Femur (tissue), 1 donor: Measurements from ENCODE around the gene CDH23.

Experiments used
- DNase-seq: peaks from one replicate; pipeline ENCODE4 v3.0.0-alpha.2; 2017

The CDH23 gene

DNA sequence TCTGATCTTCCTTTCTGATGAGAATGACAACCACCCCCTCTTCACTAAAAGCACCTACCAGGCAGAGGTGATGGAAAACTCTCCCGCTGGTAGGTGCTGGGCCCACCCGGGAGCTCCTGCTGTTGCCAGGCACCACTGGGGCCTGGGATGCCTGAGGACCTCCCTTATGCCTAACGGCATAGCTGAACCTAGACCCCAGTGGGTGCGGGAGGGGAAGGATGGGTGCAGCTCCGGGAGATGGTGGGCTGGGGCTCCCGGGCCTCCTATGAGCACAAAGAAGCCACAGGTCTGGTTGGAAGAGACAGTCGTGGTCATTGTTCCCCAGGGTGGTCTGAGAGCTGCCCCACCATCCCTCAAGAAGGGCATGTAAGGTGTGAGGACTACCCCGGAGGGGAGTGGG is 392.2 kb downstream of the CDH23 start:
- no peak for DNase-seq

GRCh38 chr10:71789871-71790270 is 393.2 kb downstream of the CDH23 start:
- DNase-seq: no peak

DNA sequence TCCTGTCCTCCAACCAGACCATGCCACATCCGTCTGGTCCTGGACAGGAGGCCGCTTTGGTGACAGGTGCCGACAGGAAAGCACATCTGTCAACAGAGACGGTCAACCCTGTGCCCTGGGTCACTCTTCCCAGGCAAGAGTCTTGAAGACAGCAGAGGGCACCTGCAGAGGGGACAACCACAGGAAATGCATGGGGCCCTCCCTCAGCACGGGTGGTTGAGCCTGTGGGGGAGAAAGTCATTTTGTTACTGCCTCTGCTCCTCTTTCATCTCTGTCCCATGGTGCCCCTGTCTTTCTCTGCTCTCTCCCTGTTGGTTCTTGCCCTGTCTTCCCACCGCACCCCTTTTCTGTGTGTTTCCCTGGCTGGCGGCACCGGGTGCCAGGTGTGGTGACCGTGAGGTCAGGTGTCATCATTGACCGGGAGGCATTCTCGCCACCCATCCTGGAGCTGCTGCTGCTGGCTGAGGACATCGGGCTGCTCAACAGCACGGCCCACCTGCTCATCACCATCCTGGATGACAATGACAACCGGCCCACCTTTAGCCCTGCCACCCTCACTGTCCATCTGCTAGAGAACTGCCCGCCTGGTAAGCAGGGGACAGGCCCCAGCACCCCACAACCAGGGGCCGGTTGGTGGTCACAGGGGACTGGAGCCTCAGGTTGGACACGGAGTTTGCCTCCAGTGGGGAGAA is 394.2 kb downstream of the CDH23 start:
- no peak for DNase-seq

DNA sequence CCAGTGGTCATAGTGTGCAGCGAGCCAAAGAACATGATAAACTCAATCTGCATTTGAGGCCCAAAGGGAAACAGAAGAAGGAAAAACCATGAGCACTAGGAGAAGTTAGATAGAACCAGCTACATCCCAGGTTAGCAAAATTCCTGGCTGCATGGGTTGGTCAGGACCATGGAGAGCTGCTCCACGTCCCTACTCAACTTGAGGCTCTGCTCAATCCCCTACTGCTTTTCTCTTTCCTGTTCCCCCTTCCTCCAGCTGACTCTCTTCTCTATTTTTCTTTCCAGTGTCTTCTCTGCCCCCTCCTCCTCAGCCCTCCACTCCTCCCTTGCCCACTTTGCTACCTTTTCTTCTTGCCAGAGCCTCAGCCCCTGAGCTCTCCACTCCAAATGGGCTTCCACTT is 398.5 kb downstream of the CDH23 start:
- no peak for DNase-seq

DNA sequence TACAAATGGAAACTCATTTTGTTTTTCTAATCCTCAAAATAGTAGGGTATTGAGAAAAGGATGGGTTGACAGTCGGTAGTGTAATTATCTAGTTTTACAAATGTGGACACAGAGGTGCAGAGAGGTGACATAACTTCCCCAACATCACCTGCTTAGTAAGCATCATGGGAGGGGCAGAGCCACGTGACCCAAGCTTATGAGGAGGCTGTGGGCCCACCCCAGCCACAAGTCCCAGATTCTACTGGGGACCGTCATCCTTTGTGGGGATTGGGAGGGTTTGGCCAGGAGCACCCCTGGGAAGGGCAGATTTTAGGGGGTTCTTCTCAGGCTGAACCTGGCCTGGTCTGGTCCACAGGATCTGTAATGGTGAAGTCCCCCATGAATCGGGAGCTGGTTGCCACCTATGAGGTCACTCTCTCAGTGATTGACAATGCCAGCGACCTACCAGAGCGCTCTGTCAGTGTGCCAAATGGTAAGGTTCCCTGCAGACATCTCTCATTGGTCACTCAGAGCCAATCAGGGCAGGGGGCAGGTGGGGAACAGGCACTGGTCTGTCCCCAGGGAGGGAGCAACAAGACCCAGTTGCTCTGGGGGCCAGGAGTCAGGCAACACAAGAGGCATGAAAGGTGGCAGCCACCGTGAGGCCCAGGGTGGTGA is 400.2 kb downstream of the CDH23 start:
- no peak for DNase-seq

- no peak for DNase-seq
These were observed 401.0 kb downstream of the CDH23 start for GRCh38 chr10:71797533-71798307.

DNA sequence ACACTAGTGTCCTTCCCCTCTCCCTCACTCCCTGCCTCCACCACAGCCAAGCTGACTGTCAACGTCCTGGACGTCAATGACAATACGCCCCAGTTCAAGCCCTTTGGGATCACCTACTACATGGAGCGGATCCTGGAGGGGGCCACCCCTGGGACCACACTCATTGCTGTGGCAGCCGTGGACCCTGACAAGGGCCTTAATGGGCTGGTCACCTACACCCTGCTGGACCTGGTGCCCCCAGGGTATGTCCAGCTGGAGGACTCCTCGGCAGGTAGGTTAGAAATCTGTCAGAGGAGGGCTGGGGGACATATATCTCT is 401.5 kb downstream of the CDH23 start:
- no peak for DNase-seq

DNA sequence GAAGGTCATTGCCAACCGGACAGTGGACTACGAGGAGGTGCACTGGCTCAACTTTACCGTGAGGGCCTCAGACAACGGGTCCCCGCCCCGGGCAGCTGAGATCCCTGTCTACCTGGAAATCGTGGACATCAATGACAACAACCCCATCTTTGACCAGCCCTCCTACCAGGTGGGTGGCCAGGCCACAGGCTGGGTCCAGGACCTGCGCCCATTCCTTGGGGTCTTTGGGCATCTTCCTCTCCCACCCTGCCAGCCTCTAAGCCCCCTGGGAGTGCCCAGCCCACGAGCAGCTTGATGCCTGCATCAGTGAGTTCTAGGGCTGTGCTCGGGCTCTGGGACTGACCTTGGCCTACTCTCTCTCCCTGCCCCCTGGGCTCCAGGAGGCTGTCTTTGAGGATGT is 402.4 kb downstream of the CDH23 start:
- no peak for DNase-seq

DNA sequence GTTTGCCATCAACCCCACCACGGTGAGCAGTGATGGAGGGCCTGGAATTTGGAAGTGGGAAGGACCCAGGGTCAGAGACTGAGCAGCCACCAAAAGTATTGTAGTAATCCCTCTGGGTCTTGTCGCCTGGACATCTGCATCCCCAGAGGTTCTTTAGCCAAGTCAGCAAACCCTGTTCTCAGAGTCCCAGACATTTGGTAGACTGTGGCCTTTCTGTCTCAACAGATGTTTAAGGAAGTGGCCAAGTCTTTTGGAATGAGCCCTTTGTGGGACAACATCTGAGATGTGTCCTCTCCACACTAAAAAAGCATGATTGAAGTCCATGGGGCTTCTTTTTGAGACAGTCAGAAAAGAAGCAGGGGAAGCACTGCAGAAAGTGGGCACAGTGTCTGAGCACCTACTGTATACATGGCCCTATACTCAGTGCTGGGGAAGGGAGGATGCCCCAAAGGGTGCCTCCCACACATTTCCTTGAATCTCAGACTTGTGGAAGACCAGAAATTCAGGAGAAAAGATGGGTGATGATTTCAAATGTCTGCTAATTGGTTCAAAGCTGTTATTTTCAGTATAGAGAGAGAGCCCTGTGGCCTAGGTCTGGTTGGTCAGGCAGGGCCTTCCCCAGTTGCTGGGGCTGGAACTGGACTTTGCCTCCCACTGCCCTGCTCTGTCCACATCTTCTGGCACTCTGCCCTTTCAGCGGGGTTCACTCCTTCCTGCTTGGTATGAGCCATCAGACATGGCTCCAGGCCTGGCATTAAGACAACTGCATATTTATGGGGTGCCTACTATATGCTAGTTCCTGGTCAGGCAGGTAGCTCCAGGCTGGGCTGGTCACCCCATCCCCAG is 403.1 kb downstream of the CDH23 start:
- no peak for DNase-seq

- DNase-seq: no peak
These were observed 404.6 kb downstream of the CDH23 start for GRCh38 chr10:71801361-71801760.

GRCh38 chr10:71802235-71802634 is 405.5 kb downstream of the CDH23 start:
- no peak for DNase-seq

DNA sequence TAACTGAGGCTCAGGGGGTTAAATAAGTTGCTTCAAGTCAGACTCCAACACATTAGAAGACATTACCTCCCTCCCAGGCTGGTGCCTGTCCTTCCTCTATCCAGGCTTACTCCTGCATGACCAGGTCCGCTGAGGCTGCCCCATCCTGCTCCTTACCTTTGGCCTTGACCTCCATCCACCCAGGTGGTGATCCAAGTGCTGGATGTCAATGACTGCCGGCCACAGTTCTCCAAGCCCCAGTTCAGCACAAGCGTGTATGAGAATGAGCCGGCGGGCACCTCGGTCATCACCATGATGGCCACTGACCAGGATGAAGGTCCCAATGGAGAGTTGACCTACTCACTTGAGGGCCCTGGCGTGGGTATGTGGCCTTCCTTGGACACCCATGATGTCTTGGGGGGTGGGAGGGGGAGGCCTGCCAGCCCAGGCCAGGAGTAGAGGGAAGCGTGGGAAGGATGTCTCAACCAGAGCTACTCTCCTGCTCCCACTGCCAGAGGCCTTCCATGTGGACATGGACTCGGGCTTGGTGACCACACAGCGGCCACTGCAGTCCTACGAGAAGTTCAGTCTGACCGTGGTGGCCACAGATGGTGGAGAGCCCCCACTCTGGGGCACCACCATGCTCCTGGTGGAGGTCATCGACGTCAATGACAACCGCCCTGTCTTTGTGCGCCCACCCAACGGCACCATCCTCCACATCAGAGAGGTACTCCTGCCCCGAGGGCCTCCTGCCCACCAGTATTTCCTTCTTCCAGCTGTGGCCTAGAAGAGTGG is 406.2 kb downstream of the CDH23 start:
- no peak for DNase-seq

DNA sequence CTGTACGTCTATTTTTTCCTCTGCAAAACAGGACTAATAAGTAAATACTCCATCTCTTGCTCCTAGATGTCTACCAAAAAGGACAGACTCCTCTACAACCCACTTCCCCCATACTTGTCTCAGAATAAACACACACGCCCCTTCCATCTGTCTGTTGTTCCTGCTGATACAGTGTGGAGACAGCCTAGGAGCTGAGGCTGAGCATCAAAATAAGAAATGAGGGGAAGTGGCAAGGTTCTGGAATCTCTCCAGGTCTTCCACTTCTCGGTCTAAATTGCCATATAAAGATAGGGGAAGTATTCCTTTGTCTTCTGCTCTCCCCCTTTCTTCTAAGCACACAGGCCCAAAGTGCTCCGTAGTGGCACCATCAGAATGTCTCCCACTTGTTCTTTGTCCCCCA is 407.4 kb downstream of the CDH23 start:
- no peak for DNase-seq

- peak; percentile 59 for DNase-seq
These were observed 409.3 kb downstream of the CDH23 start for GRCh38 chr10:71805776-71806703.

DNA sequence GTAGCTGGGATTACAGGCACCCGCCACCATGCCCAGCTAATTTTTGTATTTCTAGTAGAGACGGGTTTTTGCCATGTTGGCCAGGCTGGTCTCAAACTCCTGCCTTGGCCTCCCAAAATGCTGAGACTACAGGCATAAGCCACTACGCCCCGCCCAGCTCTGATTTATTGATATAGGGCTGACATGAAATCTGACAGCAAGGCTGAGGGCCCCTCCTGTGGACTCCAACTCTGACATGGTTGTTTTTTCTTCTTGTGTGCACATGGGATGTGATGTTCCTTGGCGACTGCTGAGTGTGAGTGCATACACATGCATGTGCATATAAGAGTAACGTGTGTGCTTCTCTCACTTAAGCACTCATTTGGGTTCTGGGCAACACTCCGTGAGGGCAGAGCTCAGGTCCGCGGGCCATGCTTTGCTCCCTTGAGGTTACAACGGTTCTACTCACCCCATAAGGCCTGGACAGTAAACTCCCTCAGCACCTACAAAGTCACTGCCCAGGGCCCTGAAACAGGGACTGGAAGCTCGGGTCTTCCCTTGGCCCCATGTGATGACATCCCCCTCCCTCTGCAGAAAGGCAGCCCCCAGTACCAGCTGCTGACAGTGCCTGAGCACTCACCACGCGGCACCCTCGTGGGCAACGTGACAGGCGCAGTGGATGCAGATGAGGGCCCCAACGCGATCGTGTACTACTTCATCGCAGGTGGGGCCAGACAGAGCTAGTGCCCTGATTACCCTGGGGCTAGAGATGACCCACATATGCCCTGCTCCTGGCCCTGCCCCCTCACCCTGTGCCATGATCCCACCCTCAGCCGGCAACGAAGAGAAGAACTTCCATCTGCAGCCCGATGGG is 410.2 kb downstream of the CDH23 start:
- DNase-seq: no peak

DNA sequence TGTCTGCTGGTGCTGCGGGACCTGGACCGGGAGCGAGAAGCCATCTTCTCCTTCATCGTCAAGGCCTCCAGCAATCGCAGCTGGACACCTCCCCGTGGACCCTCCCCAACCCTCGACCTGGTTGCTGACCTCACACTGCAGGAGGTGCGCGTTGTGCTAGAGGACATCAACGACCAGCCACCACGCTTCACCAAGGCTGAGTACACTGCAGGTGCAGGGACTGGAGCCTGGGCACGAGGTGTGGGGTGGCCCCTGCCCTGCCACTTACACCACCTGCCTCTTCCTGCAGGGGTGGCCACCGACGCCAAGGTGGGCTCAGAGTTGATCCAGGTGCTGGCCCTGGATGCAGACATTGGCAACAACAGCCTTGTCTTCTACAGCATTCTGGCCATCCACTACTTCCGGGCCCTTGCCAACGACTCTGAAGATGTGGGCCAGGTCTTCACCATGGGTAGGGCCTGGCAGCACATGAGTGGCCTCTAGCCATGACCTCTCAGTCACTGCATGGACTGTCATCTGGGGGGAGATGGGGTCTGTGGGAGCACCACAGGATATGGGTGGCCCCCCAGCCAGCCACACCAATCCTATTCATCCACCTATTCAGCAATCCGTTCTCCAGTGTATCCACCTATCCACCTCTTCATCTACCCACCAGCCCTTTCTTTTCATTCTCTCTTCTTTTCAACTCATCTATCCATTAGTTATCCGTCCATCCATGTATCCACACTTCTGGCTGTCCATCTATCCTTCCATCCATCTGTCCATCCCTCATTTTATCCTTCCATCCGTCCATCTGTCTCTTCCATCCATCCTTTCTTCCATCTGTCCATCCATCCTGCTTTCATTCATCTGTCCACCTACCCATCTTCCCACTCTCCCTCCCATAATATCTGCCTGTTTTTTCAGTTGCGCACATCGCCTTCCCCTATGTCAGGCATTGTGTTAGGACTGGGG is 411.1 kb downstream of the CDH23 start:
- no peak for DNase-seq

- DNase-seq: no peak
These were observed 412.9 kb downstream of the CDH23 start for GRCh38 chr10:71809628-71810027.

DNA sequence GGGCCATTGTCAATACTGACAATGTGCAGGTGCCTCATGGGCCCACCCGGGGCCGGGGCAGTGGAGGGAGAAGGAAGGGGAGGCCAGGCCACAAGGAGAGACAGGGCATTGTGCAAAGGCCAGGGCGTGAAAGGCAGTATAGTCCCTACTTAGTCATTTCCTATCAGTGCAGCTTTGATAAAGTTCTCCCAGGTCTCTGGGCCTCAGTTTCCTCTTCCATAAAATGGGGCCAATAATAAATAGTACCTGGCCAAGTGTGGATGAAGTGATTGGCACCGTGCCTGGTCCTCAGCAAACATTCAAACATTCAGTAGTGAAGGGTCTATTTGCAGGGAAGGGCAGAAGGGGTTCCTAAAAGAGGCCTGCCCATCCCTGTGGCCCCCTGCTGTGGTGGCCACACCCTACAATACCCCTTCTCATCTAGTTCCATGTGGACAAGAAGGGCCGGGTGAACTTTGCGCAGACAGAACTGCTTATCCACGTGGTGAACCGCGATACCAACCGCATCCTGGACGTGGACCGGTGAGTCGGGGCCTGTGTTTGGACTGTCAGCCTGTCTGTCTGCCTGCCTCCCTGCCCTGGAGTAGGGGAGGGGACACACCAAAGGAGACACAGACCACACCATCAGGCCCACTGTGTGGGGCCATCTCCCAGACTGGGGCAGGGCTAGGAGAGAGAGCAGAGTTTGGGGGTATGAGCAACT is 413.5 kb downstream of the CDH23 start:
- no peak for DNase-seq
